GM21526 (cell line): ENCODE measurements around the gene PPP1R13B.
"Not testable (repeated sequence)": the region's sequence is repeated elsewhere in the genome, so short reads cannot be mapped to it uniquely, and the experiment has no call there.

Experiments used
- ATAC-seq: cut with Tn5 transposase; IDR thresholded peaks from one replicate; pipeline ENCODE4 v1.9.1; 2021; ENCODE audit warnings: moderate library complexity; ENCODE audit not compliant: unreplicated experiment, low FRiP score

Gene PPP1R13B

GRCh38 chr14:103801459-103801858 lies 45.9 kb downstream of the PPP1R13B start:
- no peak for ATAC-seq

GRCh38 chr14:103793192-103793591 lies 54.2 kb downstream of the PPP1R13B start:
- not testable (repeated sequence) for ATAC-seq

DNA sequence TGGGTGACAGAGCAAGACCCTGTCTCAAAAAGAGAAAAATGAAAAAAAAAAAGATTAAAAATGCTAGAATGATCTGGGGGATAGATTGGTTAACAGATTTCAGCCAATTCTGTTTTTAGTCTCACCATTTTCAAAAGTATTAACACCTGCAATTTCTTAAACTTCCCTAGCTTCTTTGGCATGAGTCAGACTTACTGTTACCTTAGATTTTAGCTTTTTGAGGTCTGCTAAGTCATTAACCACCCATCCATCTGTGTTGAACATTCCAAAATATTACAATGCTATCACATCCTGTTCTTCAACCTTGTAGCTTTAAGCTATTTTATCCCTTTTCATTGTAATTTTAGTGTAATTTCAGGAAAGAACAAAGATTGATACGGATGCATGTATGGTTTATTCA lies 59.3 kb downstream of the PPP1R13B start:
- no peak for ATAC-seq

DNA sequence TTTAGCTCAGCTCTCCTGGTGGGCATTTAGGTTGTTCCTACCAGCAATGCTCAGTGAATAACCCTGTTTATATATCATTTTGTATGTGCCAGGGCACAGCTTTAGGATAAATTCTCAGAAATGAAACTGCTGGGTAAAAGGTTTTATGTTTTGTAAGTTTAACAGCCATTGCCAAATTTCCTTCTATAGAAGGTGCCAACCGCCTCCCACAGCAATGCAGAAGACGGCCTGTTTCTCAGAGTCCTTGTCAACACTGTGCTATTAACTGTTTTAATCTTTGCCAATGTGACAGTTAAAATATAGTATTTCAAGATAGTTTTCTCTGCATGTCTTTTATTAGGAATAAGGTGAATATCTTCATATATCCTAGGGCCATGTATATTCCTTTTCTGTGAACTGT lies 65.0 kb downstream of the PPP1R13B start:
- no peak for ATAC-seq

GRCh38 chr14:103776319-103776718 lies 71.1 kb downstream of the PPP1R13B start:
- not testable (repeated sequence) for ATAC-seq

- no peak for ATAC-seq
Measured at GRCh38 chr14:103775506-103775905, 71.9 kb downstream of the PPP1R13B start.

GRCh38 chr14:103773521-103773920 lies 73.9 kb downstream of the PPP1R13B start:
- no peak for ATAC-seq

DNA sequence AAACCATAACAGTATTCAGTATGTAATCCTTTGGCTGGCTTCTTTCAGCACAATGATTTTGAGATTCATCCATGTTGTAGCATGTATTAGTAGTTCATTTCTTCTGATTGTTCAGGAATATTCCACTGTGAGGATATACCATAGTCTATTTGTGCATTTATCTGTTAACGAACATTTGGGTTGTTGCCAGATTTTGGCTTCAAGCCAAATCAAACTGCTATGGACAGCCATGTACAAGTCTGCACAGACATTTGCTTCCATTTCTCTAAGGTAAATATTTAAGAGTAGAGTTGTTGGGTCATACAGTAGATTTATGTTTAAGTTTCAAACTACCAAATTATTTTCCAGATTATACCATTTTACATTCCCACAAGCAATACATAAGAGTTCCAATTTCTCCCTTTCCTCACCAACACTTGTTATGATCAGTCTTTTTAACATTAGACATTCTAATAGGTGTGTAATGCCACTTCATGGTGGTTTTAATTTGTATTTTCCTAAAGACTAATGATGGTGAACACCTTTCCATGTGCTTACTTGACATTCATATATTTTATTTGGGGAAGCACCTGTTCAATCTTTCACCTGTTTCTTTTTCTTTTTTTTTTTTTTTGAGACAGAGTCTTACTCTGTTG lies 75.2 kb downstream of the PPP1R13B start:
- no peak for ATAC-seq

DNA sequence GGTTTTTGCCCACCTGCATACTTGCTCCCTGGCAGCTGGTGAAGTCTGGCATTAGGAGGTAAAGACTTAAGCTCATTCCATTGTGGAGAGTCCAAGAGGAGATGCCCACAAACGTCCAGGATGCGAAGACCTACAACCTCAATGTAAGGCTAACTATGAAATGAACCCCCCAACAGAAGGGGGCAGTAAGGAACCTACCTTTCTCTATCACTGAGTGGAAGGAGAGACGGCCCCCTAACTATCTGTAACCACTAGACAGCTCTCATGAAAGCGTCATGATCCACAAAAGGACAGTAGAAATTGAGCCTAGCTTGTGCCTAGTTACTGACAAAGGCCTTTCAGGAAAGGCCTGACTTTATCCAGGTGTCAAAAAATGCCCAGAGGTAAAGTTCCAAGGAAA lies 76.5 kb downstream of the PPP1R13B start:
- ATAC-seq, result no peak

- ATAC-seq, result no peak
Measured at GRCh38 chr14:103770500-103770899, 76.9 kb downstream of the PPP1R13B start.

- no peak for ATAC-seq
Measured at GRCh38 chr14:103767336-103767894, 80.0 kb downstream of the PPP1R13B start.

- no peak for ATAC-seq
Measured at GRCh38 chr14:103765526-103765925, 81.8 kb downstream of the PPP1R13B start.

DNA sequence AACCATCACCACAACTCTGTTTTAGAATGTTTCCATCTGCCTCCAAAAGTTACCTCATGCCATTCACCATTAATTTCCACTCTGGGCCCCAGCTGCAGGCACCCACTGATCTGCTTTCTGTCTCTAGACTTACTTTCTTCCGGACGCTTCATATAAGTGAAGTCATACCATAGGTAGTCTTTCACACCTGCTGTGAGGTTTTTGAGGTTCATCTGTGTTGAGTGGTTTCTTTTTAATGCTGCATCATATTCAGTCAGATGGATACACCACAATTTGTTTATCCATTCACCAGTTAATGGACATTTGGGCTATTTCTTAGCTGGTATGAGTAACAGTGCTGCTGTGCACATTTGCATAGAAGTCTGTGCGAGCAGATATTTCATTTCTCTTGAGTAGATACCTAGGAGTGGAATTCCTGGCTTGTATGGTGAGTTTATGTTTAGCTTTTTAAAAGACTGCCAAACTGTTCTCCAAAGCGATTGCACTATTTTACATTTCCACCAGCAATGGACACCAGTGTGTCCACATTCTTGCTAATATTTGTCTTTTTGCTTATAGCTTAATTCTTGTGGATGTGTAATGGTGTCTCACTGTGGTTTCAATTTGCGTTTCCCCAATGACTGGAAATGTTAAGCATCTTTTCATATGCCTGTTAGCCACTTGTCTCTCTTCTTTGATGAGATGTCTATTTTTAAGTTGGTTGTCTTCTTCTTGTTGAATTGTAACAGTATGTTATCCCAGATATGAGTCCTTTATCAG lies 83.5 kb downstream of the PPP1R13B start:
- ATAC-seq, result no peak

DNA sequence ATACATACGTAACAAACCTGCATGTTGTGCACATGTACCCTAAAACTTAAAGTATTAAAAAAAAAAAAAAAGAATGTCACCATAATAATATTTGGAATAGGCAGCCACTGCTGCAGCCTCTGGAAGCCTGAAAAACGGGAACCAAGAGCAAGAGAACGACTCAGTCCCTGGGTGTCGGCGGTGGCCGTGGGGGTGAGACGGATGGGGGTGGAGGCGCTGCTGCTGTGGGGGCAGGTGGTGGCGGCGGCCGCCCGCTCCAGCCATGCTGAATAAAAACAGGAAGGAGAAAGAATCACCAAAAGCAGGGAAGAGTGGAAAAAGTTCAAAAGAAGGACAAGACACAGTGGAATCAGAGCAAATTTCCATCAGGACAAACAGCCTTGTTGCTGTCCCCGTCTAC lies 84.8 kb downstream of the PPP1R13B start:
- no peak for ATAC-seq

- no peak for ATAC-seq
Measured at GRCh38 chr14:103762036-103762435, 85.3 kb downstream of the PPP1R13B start.

GRCh38 chr14:103758059-103758776 lies 89.2 kb downstream of the PPP1R13B start:
- ATAC-seq, result no peak

- ATAC-seq, result no peak
Measured at GRCh38 chr14:103755060-103755459, 92.3 kb downstream of the PPP1R13B start.

- ATAC-seq, result no peak
Measured at GRCh38 chr14:103753774-103754173, 93.6 kb downstream of the PPP1R13B start.

DNA sequence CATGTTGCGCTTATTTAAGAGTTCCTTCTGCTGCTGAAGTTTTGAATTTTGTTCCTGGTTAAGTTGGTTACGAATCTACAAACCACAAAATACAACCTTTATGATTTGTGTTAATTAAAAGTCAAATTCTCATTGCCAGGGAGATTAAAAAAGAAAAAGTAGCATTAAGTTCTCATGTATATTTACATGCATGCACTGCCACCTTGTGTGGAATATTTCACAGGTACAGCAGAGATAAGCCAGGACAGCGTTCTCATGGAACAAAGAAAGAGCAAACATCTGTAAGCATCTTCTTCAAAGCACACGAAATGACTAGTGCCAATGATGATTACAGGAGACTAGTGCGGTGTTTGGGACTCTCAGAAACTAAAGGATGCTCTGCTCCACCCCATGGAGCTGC lies 97.5 kb downstream of the PPP1R13B start:
- no peak for ATAC-seq

DNA sequence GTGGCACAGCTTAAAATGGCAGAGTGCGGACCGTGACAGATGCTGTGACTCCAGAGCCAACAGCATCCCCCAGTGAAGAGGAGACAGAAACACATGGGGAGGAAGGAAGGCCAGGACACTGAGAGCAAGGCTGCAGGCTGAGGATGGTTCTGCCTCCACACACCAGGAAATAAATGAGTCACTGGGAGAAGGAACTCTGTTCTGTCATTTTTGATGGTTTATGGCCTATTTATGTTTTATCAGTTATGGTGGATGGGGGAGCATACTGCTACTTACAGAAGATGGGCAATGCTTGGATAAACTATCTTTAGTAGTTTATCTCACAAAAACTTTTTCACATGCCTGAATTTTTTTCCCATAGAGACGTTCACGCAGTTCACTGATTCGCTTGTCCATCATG lies 97.9 kb downstream of the PPP1R13B start:
- ATAC-seq, result no peak

- ATAC-seq, result no peak
Measured at GRCh38 chr14:103748534-103748857, 98.9 kb downstream of the PPP1R13B start.
